Measurements from ENCODE around the gene SLC25A47.

DNA sequence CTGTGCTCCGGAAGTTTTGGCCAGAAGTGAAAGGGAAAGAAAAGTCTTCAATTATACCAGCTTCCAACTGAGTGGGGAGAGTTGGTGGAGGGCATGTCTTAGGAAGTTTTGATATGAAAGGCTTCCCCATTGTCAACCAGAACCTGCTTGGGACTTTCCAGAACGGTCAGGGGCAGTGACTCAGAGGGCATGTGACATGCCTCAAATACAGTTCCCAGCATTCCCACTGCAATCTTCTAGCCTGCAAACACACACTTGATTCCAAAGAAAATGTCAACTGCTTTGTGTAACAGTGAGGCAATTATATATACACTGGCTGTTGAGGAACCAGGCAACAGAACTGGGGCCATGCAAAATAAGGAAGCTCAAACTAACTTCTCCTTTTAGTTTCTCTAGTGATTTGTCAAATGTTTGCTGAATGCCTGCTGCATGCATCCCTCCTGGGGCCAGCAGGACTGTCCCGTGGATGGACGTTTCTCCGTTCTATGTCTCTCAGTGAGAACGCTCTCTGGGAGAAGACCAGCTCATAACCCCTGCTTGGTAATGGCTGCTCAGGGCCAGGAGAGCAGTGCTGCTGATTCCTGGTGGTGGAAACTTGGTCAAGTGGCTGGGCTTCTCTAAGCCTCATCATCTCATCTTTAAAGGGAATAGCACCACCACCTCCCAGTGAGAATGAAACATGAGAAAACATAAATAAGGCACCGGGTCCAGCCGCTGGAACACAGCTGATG lies 18.3 kb downstream of the SLC25A47 start:
- TF ChIP-seq CTCF (IDR thresholded peaks at IDR 0.05) = no peak
- TF ChIP-seq POLR2A (IDR thresholded peaks at IDR 0.05) = no peak
